A549 (cell line): Measurements from ENCODE around the gene TAF11L4. TPM values are rescaled to one million over a fixed set of nuclear protein-coding genes. Genes with fewer than 3 reads are reported as not detected.

ENCODE experiments used
- ATAC-seq, 2 experiments: fragments of 200-7000 bp in 1 of 2; fragments of >200 bp in 1 of 2; cut with Nextera tagmentation in 1 of 2; cut with Tn5 transposase in 1 of 2; 3 replicates each; pipeline versions ENCODE4 v1.8.0 to v1.9.1; 2018 to 2020; ENCODE audit warnings: mild to moderate bottlenecking in 1 of 2, moderate library complexity in 1 of 2
- CTCF ChIA-PET: fragments of 300-600 bp; sonication (Branson Sonifier 250); formaldehyde crosslinking; extraction: SDS; loops from one replicate; lab custom pipeline; 2021; ENCODE audit warnings: antibody characterized with exemption, inconsistent platforms; lab: Yijun Ruan, JAX
- POLR2A ChIA-PET: fragments of 350-600 bp; formaldehyde crosslinking; extraction: SDS; loops from one replicate; lab custom pipeline; 2021; ENCODE audit warnings: antibody characterized with exemption, inconsistent platforms; lab: Yijun Ruan, JAX
- DNase-seq, 2 experiments: peaks; one replicate each; pipeline versions ENCODE4 v3.0.0 to v3.0.0-alpha.2; 2011 to 2016; ENCODE audit warnings: low read depth in 1 of 2, low spot score in 1 of 2
- FAIRE-seq: peaks from 2 replicates; lab custom pipeline; 2011; peaks lifted over from hg19 to GRCh38; lab: Jason Lieb, UNC
- H3K27ac ChIP-seq, 2 experiments: fragments of >200 bp; sonication (Bioruptor Twin); formaldehyde crosslinking; 3 replicates each; pipeline ENCODE4 v1.5.1; 2016 to 2017
- H3K4me1 ChIP-seq: fragments of >200 bp; sonication (Bioruptor Twin); formaldehyde crosslinking; 3 replicates; pipeline ENCODE4 v1.6.1; 2016
- H3K4me2 ChIP-seq: fragments of >200 bp; sonication (Bioruptor Twin); formaldehyde crosslinking; 3 replicates; pipeline ENCODE4 v1.6.1; 2016
- H3K4me3 ChIP-seq: fragments of >200 bp; sonication (Bioruptor Twin); formaldehyde crosslinking; 3 replicates; pipeline ENCODE4 v1.5.1; 2016
- H3K9me3 ChIP-seq: fragments of >200 bp; sonication (Bioruptor Twin); formaldehyde crosslinking; 3 replicates; pipeline ENCODE4 v1.6.1; 2016
- ATOH8 ChIP-seq: fragments of 250-450 bp; sonication (Bioruptor Pico); IDR thresholded peaks from 2 replicates; pipeline ENCODE4 v1.5.0; 2020; ENCODE audit warnings: low read depth, mild to moderate bottlenecking, moderate library complexity
- CEBPB ChIP-seq, 2 experiments: fragments of >200 bp in 1 of 2; sonication (Bioruptor Twin) in 1 of 2; formaldehyde crosslinking in 1 of 2; IDR thresholded peaks; 2 replicates each; pipeline ENCODE4 v1.6.1; 2012 to 2016
- CHD2 ChIP-seq: fragments of 150-350 bp; IDR thresholded peaks from 2 replicates; pipeline ENCODE4 v1.6.1; 2014; ENCODE audit warnings: low read length; ENCODE audit not compliant: partially characterized antibody
- CTCF ChIP-seq: fragments of >200 bp; sonication (Bioruptor Twin); formaldehyde crosslinking; IDR thresholded peaks from 3 replicates; pipeline ENCODE4 v1.5.1; 2016
- E2F6 ChIP-seq: IDR thresholded peaks from 2 replicates; pipeline ENCODE4 v1.6.1; 2012; ENCODE audit warnings: low read depth, borderline replicate concordance
- EHMT2 ChIP-seq: fragments of 200-600 bp; sonication (generic); IDR thresholded peaks from 2 replicates; pipeline ENCODE4 v1.6.1; 2016; ENCODE audit warnings: antibody characterized with exemption, low read depth, mild to moderate bottlenecking, moderate library complexity
- HEYL ChIP-seq: fragments of 250-450 bp; sonication (Bioruptor Pico); IDR thresholded peaks from 2 replicates; pipeline ENCODE4 v1.8.0; 2021; ENCODE audit warnings: mild to moderate bottlenecking, moderate library complexity
- HOXA7 ChIP-seq: fragments of 250-450 bp; sonication (Bioruptor Pico); IDR thresholded peaks from 2 replicates; pipeline ENCODE4 v1.5.0; 2020; ENCODE audit warnings: mild to moderate bottlenecking, moderate library complexity
- KDM1A ChIP-seq: fragments of 200-600 bp; sonication (generic); IDR thresholded peaks from 2 replicates; pipeline ENCODE4 v1.6.1; 2016; ENCODE audit warnings: low read depth, mild to moderate bottlenecking
- MAX ChIP-seq: IDR thresholded peaks from 2 replicates; pipeline ENCODE4 v1.6.1; 2012
- MAZ ChIP-seq: fragments of 150-350 bp; IDR thresholded peaks from 2 replicates; pipeline ENCODE4 v1.6.1; 2014; ENCODE audit warnings: antibody characterized with exemption, low read depth, low read length, borderline replicate concordance
- MYC ChIP-seq: IDR thresholded peaks from 2 replicates; pipeline ENCODE4 v1.6.1; 2012; ENCODE audit warnings: mild to moderate bottlenecking, inconsistent platforms, low read length, improper control_type of control experiment, borderline replicate concordance
- POLR2AphosphoS2 ChIP-seq: conservative IDR thresholded peaks from 2 replicates; pipeline ENCODE4 v1.6.1; 2012; ENCODE audit warnings: low read length, improper control_type of control experiment, inconsistent platforms
- RCOR1 ChIP-seq: fragments of 150-350 bp; IDR thresholded peaks from 2 replicates; pipeline ENCODE4 v1.6.1; 2014; ENCODE audit warnings: antibody characterized with exemption, low read length, low read depth
- RFX5 ChIP-seq: fragments of 450-650 bp; IDR thresholded peaks from 2 replicates; pipeline ENCODE4 v1.7.1; 2014; ENCODE audit warnings: antibody characterized with exemption, mild to moderate bottlenecking, moderate library complexity
- TFCP2L1 ChIP-seq: fragments of 250-450 bp; sonication (Bioruptor Pico); IDR thresholded peaks from 2 replicates; pipeline ENCODE4 v1.5.0; 2021; ENCODE audit warnings: mild to moderate bottlenecking
- ZNF302 ChIP-seq: fragments of 250-450 bp; sonication (Bioruptor Pico); IDR thresholded peaks from 2 replicates; pipeline ENCODE4 v1.9.0; 2021; ENCODE audit warnings: inconsistent platforms, mild to moderate bottlenecking, moderate library complexity
- WGBS: methylation state at CpG from one replicate; pipeline ENCODE4 v1.1.6; 2017; ENCODE audit errors: missing lambda C conversion rate; 5-methylcytosine and 5-hydroxymethylcytosine counted together
- polyA plus RNA-seq, 4 experiments: library from polyadenylated mRNA; depleted of rRNA in 3 of 4; stranded (reverse); fragments of >200 nt; fragmentation: RNase III in 1 of 4; extraction: RNeasy Plus Mini Kit Qiagen cat#74134 plus additional on column Dnase treatment in 1 of 4; gene quantifications; 2 replicates in 3 of 4; 3 replicates in 1 of 4; pipeline ENCODE4 v1.2.3, GENCODE V29; 2011 to 2017
- TF ChIP-seq, protein P1 (sequence below): fragments of >200 bp; sonication (Bioruptor Twin); formaldehyde crosslinking; IDR thresholded peaks from 3 replicates; pipeline ENCODE4 v1.6.1; 2016
- TF ChIP-seq, protein P2 (sequence below): fragments of 200-600 bp; sonication (generic); IDR thresholded peaks from 2 replicates; pipeline ENCODE4 v1.6.1; 2016; ENCODE audit warnings: antibody characterized with exemption, mild to moderate bottlenecking, moderate library complexity
- TF ChIP-seq, protein P3 (sequence below): fragments of 150-350 bp; IDR thresholded peaks from 2 replicates; pipeline ENCODE4 v1.6.1; 2014; ENCODE audit warnings: low read depth, mild to moderate bottlenecking, low read length

TAF11L4 gene
- polyA plus RNA-seq, 2 of the 4 experiments (the other 2 are of a cell fraction), result not detected

- ATAC-seq, result no peak
- Histone ChIP-seq H3K27ac (no peak overlapping the region), H3K9me3 (no peaks in the 10 kb centered on the region), H3K4me1 (0 out of 3 replicates have a peak, but pooled peaks cover 3% of the 10 kb centered on the region), H3K4me3 (no peak overlapping the region), H3K4me2 (no peak overlapping the region)
- CTCF ChIA-PET, result no interaction called here
- no peak for FAIRE-seq
- no peak for DNase-seq
- TF ChIP-seq ATOH8 (no peak), CEBPB (IDR thresholded peaks at IDR 0.05) (no peak), CHD2 (no peak), E2F6 (no peak), MAX (no peak), KDM1A (no peak), EHMT2 (no peak), ZNF302 (CRISPR knock-in tag) (no peak), RCOR1 (no peak), HEYL (no peak), RFX5 (no peak), MYC (no peak), TFCP2L1 (CRISPR knock-in tag) (no peak), CTCF (no peak), MAZ (no peak), HOXA7 (no peak), POLR2AphosphoS2 (no peak)
- TF ChIP-seq, protein P1, sequence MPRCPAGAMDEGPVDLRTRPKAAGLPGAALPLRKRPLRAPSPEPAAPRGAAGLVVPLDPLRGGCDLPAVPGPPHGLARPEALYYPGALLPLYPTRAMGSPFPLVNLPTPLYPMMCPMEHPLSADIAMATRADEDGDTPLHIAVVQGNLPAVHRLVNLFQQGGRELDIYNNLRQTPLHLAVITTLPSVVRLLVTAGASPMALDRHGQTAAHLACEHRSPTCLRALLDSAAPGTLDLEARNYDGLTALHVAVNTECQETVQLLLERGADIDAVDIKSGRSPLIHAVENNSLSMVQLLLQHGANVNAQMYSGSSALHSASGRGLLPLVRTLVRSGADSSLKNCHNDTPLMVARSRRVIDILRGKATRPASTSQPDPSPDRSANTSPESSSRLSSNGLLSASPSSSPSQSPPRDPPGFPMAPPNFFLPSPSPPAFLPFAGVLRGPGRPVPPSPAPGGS, result no peak
- TF ChIP-seq, protein P2, sequence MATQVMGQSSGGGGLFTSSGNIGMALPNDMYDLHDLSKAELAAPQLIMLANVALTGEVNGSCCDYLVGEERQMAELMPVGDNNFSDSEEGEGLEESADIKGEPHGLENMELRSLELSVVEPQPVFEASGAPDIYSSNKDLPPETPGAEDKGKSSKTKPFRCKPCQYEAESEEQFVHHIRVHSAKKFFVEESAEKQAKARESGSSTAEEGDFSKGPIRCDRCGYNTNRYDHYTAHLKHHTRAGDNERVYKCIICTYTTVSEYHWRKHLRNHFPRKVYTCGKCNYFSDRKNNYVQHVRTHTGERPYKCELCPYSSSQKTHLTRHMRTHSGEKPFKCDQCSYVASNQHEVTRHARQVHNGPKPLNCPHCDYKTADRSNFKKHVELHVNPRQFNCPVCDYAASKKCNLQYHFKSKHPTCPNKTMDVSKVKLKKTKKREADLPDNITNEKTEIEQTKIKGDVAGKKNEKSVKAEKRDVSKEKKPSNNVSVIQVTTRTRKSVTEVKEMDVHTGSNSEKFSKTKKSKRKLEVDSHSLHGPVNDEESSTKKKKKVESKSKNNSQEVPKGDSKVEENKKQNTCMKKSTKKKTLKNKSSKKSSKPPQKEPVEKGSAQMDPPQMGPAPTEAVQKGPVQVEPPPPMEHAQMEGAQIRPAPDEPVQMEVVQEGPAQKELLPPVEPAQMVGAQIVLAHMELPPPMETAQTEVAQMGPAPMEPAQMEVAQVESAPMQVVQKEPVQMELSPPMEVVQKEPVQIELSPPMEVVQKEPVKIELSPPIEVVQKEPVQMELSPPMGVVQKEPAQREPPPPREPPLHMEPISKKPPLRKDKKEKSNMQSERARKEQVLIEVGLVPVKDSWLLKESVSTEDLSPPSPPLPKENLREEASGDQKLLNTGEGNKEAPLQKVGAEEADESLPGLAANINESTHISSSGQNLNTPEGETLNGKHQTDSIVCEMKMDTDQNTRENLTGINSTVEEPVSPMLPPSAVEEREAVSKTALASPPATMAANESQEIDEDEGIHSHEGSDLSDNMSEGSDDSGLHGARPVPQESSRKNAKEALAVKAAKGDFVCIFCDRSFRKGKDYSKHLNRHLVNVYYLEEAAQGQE, result no peak
- TF ChIP-seq, protein P3, sequence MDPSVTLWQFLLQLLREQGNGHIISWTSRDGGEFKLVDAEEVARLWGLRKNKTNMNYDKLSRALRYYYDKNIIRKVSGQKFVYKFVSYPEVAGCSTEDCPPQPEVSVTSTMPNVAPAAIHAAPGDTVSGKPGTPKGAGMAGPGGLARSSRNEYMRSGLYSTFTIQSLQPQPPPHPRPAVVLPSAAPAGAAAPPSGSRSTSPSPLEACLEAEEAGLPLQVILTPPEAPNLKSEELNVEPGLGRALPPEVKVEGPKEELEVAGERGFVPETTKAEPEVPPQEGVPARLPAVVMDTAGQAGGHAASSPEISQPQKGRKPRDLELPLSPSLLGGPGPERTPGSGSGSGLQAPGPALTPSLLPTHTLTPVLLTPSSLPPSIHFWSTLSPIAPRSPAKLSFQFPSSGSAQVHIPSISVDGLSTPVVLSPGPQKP, result no peak
- POLR2A ChIA-PET, result no interaction called here
- WGBS, result 72% methylated on average over 3 of the region's 3 CpGs
These were observed 28.8 kb upstream of the TAF11L4 start for GRCh38 chr5:17492770-17493169.
